Stimulated activated naive CD8-positive, alpha-beta T cell treated with anti-CD3 and anti-CD28 coated beads, Interleukin-15, Interleukin-2, amounts not matched to agents 100 ng/mL and 50 ng/mL, for 24 hours (primary cell): ENCODE results near the gene SIK2.
A peak's percentile ranks its signal among the peaks of the same experiment; 100 is the strongest.

Source experiments
- H3K27ac Mint-ChIP-seq: one replicate; pipeline ENCODE4 v1.8.0; 2021; ENCODE audit warnings: mild to moderate bottlenecking, mixed read lengths
- H3K27me3 Mint-ChIP-seq: one replicate; pipeline ENCODE4 v1.8.0; 2021; ENCODE audit warnings: mixed read lengths
- H3K36me3 Mint-ChIP-seq: one replicate; pipeline ENCODE4 v1.8.0; 2021; ENCODE audit warnings: low read depth, mixed read lengths
- H3K4me1 Mint-ChIP-seq: one replicate; pipeline ENCODE4 v1.8.0; 2021; ENCODE audit warnings: low read depth, mixed read lengths
- H3K4me3 Mint-ChIP-seq: one replicate; pipeline ENCODE4 v1.8.0; 2021; ENCODE audit warnings: mild to moderate bottlenecking, mixed read lengths
- H3K9me3 Mint-ChIP-seq: one replicate; pipeline ENCODE4 v1.8.0; 2021; ENCODE audit warnings: mixed read lengths

The SIK2 gene

GRCh38 chr11:111737444-111738210 is 135.4 kb downstream of the SIK2 start:
- Mint-ChIP-seq H3K27me3 (no peaks in the 10 kb centered on the region), H3K9me3 (no peaks in the 10 kb centered on the region), H3K27ac (no peak overlapping the region), H3K4me1 (no peaks in the 10 kb centered on the region), H3K4me3 (no peak overlapping the region), H3K36me3 (peaks cover 35% of the 10 kb centered on the region)

- H3K4me3 Mint-ChIP-seq = no peak overlapping the region
- no peaks in the 10 kb centered on the region for H3K4me1 Mint-ChIP-seq
- H3K36me3 Mint-ChIP-seq = peaks cover 49% of the 10 kb centered on the region
- H3K27me3 Mint-ChIP-seq = no peaks in the 10 kb centered on the region
- H3K9me3 Mint-ChIP-seq = no peaks in the 10 kb centered on the region
- H3K27ac Mint-ChIP-seq = no peak overlapping the region
Observed at GRCh38 chr11:111739299-111739698, 137.1 kb downstream of the SIK2 start.

- Mint-ChIP-seq H3K4me3 (no peak overlapping the region), H3K27me3 (no peaks in the 10 kb centered on the region), H3K27ac (no peak overlapping the region), H3K4me1 (no peaks in the 10 kb centered on the region), H3K9me3 (no peaks in the 10 kb centered on the region), H3K36me3 (peaks cover 68% of the 10 kb centered on the region)
Observed at GRCh38 chr11:111741751-111742150, 139.5 kb downstream of the SIK2 start.

DNA sequence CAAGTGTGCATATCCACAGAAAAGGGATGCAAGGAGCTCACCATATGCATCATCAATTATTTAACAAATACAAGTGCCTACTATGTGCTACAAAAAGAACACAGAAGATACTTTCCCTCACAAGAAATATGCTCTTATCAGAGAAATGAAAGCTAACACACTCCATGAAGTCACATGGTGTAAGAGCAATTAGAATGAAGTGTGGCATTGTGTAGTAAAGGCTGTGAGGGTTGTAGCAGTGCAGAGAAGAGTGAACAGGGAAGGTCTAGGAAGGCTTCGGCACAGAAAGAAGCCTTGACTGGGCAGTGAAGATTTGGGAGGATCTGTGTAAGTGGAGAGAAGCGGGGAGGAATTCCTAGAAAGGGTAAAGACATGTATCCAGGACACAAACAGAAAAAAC is 141.5 kb downstream of the SIK2 start:
- Mint-ChIP-seq H3K27me3 (no peaks in the 10 kb centered on the region), H3K9me3 (no peaks in the 10 kb centered on the region), H3K27ac (no peak overlapping the region), H3K4me3 (no peak overlapping the region), H3K4me1 (no peaks in the 10 kb centered on the region), H3K36me3 (peaks cover 85% of the 10 kb centered on the region)

DNA sequence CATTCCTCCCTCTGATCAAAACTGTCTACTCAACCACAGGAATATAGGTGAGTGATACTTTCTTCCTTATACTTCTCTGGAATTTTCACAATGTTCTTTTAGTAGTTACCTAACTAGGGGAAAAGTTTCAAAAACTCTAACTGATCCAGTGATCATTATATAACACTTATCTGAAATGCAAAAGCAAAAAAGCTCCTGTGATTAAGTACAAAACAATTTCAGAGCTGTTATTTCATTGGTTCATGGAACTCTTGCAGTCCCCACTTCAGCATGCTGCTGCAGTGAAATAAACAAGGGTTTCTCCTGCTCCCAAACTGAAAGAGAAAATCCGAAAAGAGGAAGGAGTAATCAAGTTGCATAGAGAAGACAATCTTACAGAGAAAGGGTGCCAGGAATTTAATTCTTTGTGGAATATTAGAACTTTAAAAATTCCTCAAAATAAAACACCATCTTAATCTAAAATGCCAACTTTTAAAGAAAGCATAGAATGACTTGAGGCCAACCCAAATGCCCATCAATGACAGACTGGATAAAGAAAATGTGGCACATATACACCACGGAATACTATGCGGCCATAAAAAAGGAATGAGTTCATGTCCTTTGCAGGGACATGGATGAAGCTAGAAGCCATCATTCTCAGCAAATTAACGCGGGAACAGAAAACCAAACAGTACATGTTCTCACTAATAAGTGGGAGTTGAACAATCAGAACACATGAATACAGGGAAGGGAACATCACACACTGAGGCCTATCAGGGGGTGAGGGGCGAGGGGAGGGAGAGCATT is 143.7 kb downstream of the SIK2 start:
- H3K4me3 Mint-ChIP-seq = no peak overlapping the region

DNA sequence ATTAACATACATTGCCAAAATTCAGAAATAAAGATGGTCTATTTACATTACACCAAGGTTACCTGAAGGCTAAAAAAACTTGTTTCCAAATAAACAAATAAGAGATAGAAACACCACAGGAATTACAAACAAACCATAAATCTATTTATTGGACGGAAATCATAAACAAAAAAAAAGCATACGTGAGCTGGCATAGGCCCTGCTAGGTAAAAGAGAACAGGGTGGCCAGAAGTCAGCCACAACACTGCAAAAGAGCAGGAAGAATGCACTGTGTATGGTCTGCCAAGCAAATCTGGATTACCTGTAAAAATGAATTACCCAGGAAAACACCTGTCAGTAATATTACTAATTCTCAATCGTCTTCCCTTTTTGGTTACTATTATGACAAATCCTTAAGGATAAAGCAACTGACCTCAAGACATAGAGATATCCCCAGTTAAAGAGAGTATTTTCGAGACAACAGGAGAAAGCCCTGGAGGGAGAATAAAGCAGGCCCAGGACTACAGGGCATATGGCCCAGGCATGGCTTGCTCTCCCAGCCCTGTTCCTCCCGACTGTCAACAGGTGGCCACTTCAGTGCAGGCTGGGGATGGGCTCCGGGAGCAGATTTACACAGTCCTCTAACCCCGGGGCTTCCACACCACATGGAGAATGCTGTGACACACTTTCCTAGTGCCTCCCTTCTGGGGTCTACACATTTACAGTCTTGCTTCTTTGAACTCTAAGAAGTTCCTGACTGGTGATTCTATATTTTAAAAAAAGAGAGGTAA is 146.0 kb downstream of the SIK2 start:
- H3K27ac Mint-ChIP-seq = no peak overlapping the region
- no peaks in the 10 kb centered on the region for H3K4me1 Mint-ChIP-seq
- no peak overlapping the region for H3K4me3 Mint-ChIP-seq
- no peaks in the 10 kb centered on the region for H3K9me3 Mint-ChIP-seq
- no peaks in the 10 kb centered on the region for H3K27me3 Mint-ChIP-seq
- peaks cover 75% of the 10 kb centered on the region for H3K36me3 Mint-ChIP-seq

More for the DNA sequence above, 143.7 kb downstream of the SIK2 start:
- H3K36me3 Mint-ChIP-seq = peaks cover 81% of the 10 kb centered on the region
- H3K9me3 Mint-ChIP-seq = no peaks in the 10 kb centered on the region
- no peaks in the 10 kb centered on the region for H3K4me1 Mint-ChIP-seq
- no peak overlapping the region for H3K27ac Mint-ChIP-seq
- H3K27me3 Mint-ChIP-seq = no peaks in the 10 kb centered on the region

DNA sequence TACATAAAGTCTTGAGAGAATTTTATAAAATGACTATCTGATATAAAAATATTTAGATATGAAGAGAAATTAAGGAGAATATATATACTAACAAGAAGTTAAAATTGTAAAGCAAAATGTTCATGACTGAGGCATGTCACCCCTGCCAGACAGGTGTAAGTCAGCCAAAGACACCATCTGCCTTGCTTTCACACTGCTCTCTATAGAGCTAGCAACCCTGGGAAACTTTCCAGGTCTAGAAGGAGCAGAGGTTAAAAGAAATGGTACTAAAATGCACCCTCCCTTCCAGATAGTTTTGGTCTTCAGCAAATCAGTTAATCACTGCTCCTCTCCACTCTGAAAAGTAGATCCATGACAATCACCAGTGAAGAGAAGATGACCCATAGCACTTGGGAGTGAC is 147.4 kb downstream of the SIK2 start:
- Mint-ChIP-seq H3K9me3 (no peaks in the 10 kb centered on the region), H3K27ac (no peak overlapping the region), H3K4me3 (no peak overlapping the region), H3K27me3 (no peaks in the 10 kb centered on the region), H3K4me1 (no peaks in the 10 kb centered on the region), H3K36me3 (peaks cover 69% of the 10 kb centered on the region)

DNA sequence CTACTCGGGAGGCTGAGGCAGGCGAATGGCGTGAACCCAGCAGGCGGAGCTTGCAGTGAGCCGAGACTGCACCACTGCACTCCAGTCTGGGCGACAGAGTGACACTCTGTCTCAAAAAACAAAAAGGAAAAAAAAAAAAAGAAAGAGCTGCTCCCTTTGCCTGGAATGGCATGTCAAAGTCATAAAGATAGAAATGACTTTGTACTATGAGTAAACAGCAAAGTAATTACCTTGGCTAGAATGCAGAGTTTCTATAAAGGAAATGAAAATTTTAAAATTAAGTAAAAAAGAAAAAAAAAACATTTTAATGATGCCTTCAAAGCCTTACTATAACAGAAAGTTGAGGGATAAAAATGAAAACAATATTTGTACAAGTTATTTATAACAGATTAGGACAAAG is 153.8 kb downstream of the SIK2 start:
- Mint-ChIP-seq H3K27ac (no peak overlapping the region), H3K27me3 (no peaks in the 10 kb centered on the region), H3K36me3 (peaks cover 67% of the 10 kb centered on the region), H3K4me1 (no peaks in the 10 kb centered on the region), H3K4me3 (no peak overlapping the region), H3K9me3 (no peaks in the 10 kb centered on the region)

DNA sequence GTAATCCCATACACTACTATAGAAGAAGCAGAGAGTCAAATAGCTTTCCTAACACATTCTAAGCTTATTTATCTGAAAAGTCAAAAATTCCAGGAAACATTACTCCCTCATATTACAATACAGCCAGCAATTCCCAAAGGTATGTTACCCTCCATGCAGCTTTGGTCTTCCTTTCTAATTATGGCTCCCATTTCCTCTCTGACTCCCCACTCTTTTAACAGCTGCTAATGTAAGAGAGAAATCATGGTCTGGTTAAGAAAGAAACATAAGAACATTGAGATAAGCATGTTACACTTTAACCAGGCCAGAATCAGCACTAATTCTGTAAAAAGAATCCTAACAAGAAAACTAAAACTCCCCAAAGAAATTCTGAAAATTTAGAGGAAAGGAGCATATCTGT is 157.1 kb downstream of the SIK2 start:
- Mint-ChIP-seq H3K9me3 (no peaks in the 10 kb centered on the region), H3K4me1 (peaks cover 13% of the 10 kb centered on the region), H3K4me3 (no peak overlapping the region), H3K27me3 (no peaks in the 10 kb centered on the region), H3K27ac (no peak overlapping the region), H3K36me3 (peaks cover 81% of the 10 kb centered on the region)

GRCh38 chr11:111759778-111760407 is 157.6 kb downstream of the SIK2 start:
- Mint-ChIP-seq H3K36me3 (peaks cover 82% of the 10 kb centered on the region), H3K4me1 (peaks cover 18% of the 10 kb centered on the region), H3K4me3 (no peak overlapping the region), H3K9me3 (no peaks in the 10 kb centered on the region), H3K27ac (no peak overlapping the region), H3K27me3 (no peaks in the 10 kb centered on the region)

- no peaks in the 10 kb centered on the region for H3K9me3 Mint-ChIP-seq
- no peak overlapping the region for H3K4me3 Mint-ChIP-seq
- H3K27me3 Mint-ChIP-seq = no peaks in the 10 kb centered on the region
- no peak overlapping the region for H3K27ac Mint-ChIP-seq
- H3K4me1 Mint-ChIP-seq = peaks cover 24% of the 10 kb centered on the region
- peaks cover 80% of the 10 kb centered on the region for H3K36me3 Mint-ChIP-seq
Observed at GRCh38 chr11:111761036-111761435, 158.8 kb downstream of the SIK2 start.

GRCh38 chr11:111762526-111762925 is 160.3 kb downstream of the SIK2 start:
- peaks cover 67% of the 10 kb centered on the region for H3K36me3 Mint-ChIP-seq
- H3K4me3 Mint-ChIP-seq = no peak overlapping the region
- H3K4me1 Mint-ChIP-seq = peaks cover 31% of the 10 kb centered on the region
- no peaks in the 10 kb centered on the region for H3K9me3 Mint-ChIP-seq
- H3K27me3 Mint-ChIP-seq = no peaks in the 10 kb centered on the region
- H3K27ac Mint-ChIP-seq = no peak overlapping the region

- Mint-ChIP-seq H3K27me3 (no peaks in the 10 kb centered on the region), H3K4me3 (no peak overlapping the region), H3K27ac (no peak overlapping the region), H3K36me3 (peaks cover 62% of the 10 kb centered on the region), H3K9me3 (no peaks in the 10 kb centered on the region), H3K4me1 (peaks cover 31% of the 10 kb centered on the region)
Observed at GRCh38 chr11:111762981-111763643, 160.9 kb downstream of the SIK2 start.

GRCh38 chr11:111764621-111765020 is 162.4 kb downstream of the SIK2 start:
- no peaks in the 10 kb centered on the region for H3K9me3 Mint-ChIP-seq
- H3K4me1 Mint-ChIP-seq = peaks cover 31% of the 10 kb centered on the region
- H3K27ac Mint-ChIP-seq = no peak overlapping the region
- no peaks in the 10 kb centered on the region for H3K27me3 Mint-ChIP-seq
- peaks cover 50% of the 10 kb centered on the region for H3K36me3 Mint-ChIP-seq
- peak overlapping the region; percentile 99 for H3K4me3 Mint-ChIP-seq
